GM12892 (cell line): ENCODE results near the gene LAMA2.

ENCODE experiments used
- POLR2A ChIP-seq: IDR thresholded peaks from 2 replicates; pipeline ENCODE4 v1.6.1; 2011; ENCODE audit warnings: low read depth, low read length, control low read depth
- TAF1 ChIP-seq: IDR thresholded peaks from 2 replicates; pipeline ENCODE4 v1.6.1; 2011; ENCODE audit warnings: low read depth, mild to moderate bottlenecking, control low read depth, low read length, borderline replicate concordance

DNA sequence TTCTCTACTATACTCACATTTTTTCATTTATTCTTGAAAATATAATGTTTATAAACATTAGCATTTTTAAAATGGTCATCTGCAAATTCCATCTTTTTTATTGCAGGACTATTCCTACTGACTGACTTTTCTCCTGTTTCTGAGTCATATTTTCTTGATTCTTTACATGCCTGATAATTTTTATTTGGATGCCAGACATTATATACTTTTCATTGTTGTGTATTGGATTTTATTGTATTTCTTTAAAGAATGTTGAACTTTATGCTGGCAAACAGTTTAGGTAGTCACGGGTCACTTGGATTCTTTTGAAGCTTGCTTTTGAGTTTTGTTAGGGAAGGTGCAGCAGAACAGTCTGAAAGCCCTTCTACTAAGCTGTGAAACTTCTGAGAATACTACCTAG is 423.9 kb downstream of the LAMA2 start:
- TF ChIP-seq POLR2A, result no peak
- no peak for TF ChIP-seq TAF1
